ENCODE measurements around the gene DCDC2C. TPM values are rescaled to one million over a fixed set of nuclear protein-coding genes. Genes with fewer than 3 reads are reported as not detected.

The DCDC2C gene
- total RNA-seq, 1 donor from 2014 or later, result not detected

DNA sequence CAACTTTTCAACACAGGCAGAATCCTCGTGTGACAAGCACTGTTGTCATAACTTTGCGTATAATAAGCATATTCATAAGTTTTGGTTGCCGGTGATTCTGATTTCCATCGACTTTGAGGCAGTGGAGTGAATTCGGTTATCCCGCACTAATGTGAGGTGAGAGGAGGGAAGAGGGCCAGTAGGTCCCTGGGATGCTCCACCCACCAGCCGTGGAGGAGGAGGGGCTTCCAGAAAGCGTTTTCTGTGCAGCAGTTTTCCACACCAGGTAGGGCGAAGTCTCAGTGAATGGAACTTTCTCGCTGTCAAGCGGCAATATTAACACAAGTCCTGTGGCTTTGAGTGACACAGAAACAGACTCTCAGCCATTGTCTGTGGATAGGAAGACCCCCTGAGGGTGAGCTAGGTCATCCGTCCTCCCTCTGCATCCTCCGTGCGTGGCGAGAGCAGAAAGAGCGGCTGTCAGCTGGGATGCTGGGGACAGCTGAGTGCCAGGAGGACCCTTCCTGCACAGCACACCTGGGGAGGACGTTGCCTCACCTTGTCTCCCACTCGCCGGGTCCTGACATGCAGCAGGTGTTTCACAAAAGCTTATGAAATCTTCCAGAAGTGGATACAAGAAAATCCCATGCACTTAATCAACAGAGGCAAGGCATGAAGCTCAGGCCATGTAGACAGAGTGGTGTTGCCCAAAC, 67.5 kb downstream of the DCDC2C start:
- Mint-ChIP-seq H3K27ac (no peak overlapping the region), H3K9me3 (no peaks in the 10 kb centered on the region), H3K27me3 (no peaks in the 10 kb centered on the region), H3K36me3 (ENCODE audit: low read depth) (no peaks in the 10 kb centered on the region), H3K4me1 (no peaks in the 10 kb centered on the region), H3K4me3 (no peak overlapping the region)
- ATAC-seq (ENCODE audit: low read depth) (no peak), DNase-seq (no peak)
- ChIA-PET CTCF (no interaction called here), POLR2A (no interaction called here)
- TF ChIP-seq, protein P1, sequence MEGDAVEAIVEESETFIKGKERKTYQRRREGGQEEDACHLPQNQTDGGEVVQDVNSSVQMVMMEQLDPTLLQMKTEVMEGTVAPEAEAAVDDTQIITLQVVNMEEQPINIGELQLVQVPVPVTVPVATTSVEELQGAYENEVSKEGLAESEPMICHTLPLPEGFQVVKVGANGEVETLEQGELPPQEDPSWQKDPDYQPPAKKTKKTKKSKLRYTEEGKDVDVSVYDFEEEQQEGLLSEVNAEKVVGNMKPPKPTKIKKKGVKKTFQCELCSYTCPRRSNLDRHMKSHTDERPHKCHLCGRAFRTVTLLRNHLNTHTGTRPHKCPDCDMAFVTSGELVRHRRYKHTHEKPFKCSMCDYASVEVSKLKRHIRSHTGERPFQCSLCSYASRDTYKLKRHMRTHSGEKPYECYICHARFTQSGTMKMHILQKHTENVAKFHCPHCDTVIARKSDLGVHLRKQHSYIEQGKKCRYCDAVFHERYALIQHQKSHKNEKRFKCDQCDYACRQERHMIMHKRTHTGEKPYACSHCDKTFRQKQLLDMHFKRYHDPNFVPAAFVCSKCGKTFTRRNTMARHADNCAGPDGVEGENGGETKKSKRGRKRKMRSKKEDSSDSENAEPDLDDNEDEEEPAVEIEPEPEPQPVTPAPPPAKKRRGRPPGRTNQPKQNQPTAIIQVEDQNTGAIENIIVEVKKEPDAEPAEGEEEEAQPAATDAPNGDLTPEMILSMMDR (IDR thresholded peaks at IDR 0.05), result no peak
- intact Hi-C loops (cut with micrococcal nuclease), result no loop called here

DNA sequence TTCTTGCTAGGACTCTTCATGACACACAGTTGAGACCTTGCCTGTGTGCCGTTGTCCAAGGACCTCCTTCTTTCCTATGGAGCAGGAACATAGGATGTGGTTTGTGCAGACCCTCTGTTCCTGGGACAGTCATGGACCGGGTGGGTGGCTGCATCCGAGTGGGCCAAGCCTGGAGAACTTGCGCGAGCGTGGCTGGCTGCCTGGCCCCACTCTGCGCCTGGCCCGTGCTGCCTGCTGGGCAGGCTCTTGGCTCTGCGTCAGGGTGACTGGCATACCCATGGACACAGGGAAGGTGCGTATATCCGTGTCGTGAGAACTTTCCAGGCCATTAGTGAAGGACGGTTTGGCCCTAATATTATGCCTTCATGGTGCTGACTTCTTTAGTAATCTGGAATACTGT, 68.2 kb downstream of the DCDC2C start:
- Mint-ChIP-seq H3K4me1 (no peaks in the 10 kb centered on the region), H3K4me3 (no peak overlapping the region), H3K27ac (no peak overlapping the region), H3K36me3 (ENCODE audit: low read depth) (no peaks in the 10 kb centered on the region), H3K27me3 (no peaks in the 10 kb centered on the region), H3K9me3 (no peaks in the 10 kb centered on the region)
- ChIA-PET CTCF (no interaction called here), POLR2A (no interaction called here)
- ATAC-seq (ENCODE audit: low read depth) (no peak), DNase-seq (no peak)
- intact Hi-C loops (cut with micrococcal nuclease), result no loop called here
- TF ChIP-seq, protein P1 (IDR thresholded peaks at IDR 0.05), result no peak

DNA sequence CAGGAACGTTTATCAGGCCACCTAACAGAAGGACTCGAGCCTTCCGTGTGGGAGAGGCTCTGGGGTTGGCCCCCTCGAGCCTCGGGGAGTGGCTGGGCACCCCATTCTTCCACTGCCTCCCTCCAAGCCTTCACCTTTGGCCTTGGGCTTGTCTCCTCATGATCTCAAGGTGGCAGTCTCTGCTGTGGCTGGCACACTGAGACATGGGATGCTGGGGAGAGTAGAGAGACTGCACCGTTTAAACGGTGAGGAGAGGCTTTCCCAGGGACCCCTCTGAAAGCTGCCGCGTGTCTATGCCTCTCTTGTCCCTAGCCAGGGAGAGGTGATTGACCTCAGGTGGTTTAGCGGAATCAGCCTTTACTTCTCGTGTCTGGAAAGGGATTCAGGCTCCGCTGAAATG, 71.0 kb downstream of the DCDC2C start:
- no peak for ATAC-seq (ENCODE audit: low read depth)
- Mint-ChIP-seq H3K4me3 (no peak overlapping the region), H3K27ac (no peak overlapping the region), H3K9me3 (no peaks in the 10 kb centered on the region), H3K27me3 (peaks cover 3% of the 10 kb centered on the region), H3K4me1 (no peaks in the 10 kb centered on the region), H3K36me3 (ENCODE audit: low read depth) (no peaks in the 10 kb centered on the region)
- intact Hi-C loops (cut with micrococcal nuclease), result no loop called here
- TF ChIP-seq, protein P1 (IDR thresholded peaks at IDR 0.05), result no peak
- ChIA-PET CTCF (no interaction called here), POLR2A (no interaction called here)
- no peak for DNase-seq

DNA sequence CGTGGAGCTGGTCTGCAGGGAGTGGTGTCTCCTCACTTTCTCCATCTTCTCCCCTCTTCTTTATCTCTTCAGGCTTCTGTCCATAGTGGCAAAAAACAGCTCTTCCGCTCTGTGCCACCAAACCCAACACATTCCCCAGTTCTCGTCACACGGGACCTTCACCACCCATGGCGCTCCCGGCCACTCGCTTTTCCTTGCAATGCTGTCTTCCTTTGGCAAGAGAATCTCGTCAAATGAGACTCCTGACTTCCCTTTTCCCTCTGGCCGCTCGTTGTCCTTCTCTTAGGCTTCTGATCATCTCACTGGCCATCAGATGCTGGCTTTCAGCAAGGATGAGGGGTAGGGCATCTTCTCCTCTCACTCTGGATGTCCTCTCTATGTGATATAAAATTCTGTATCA, 72.9 kb downstream of the DCDC2C start:
- ATAC-seq (ENCODE audit: low read depth) (no peak), DNase-seq (no peak)
- peaks cover 3% of the 10 kb centered on the region for H3K27me3 Mint-ChIP-seq
- intact Hi-C loops (cut with micrococcal nuclease), result no loop called here
- peaks cover 6% of the 10 kb centered on the region for H3K4me1 Mint-ChIP-seq
- TF ChIP-seq, protein P1 (IDR thresholded peaks at IDR 0.05), result no peak
- H3K9me3 Mint-ChIP-seq, result no peaks in the 10 kb centered on the region
- ChIA-PET POLR2A (no interaction called here), CTCF (no interaction called here)
- H3K27ac Mint-ChIP-seq, result no peak overlapping the region
- no peaks in the 10 kb centered on the region for H3K36me3 Mint-ChIP-seq (ENCODE audit: low read depth)
- no peak overlapping the region for H3K4me3 Mint-ChIP-seq

DNA sequence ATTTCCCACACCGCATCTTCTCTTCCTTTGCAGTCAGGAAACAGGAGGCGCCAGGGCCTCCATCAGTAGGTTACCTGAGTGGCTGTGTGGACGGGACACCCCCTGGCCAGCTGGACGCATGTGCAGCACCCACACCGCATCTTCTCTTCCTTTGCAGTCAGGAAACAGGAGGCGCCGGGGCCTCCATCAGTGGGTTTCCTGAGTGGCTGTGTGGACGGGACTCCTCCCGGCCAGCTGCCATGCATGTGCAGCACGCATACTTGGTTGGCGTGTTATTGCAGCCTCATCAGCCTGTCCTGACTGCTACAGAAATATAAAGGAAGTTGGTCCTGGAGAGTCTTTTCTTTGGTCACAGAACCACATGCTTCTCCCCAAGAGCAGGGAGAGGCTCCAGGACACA, 74.6 kb downstream of the DCDC2C start:
- CTCF ChIA-PET, result no interaction called here
- TF ChIP-seq, protein P1 (IDR thresholded peaks at IDR 0.05), result no peak

More for the DNA sequence above, 74.6 kb downstream of the DCDC2C start:
- POLR2A ChIA-PET, result no interaction called here
- DNase-seq (no peak), ATAC-seq (ENCODE audit: low read depth) (no peak)
- Mint-ChIP-seq H3K27ac (no peak overlapping the region), H3K27me3 (peaks cover 3% of the 10 kb centered on the region), H3K4me3 (no peak overlapping the region), H3K9me3 (no peaks in the 10 kb centered on the region), H3K4me1 (peaks cover 6% of the 10 kb centered on the region), H3K36me3 (ENCODE audit: low read depth) (no peaks in the 10 kb centered on the region)
- intact Hi-C loops (cut with micrococcal nuclease), result no loop called here

Measured in activated B cell treated with CpG ODN at 0.5 μM for 24 hours (primary cell).